ENCODE data around the gene CD9. TPM values are rescaled to one million over a fixed set of nuclear protein-coding genes. Genes with fewer than 3 reads are reported as not detected.
A peak's percentile ranks its signal among the peaks of the same experiment; 100 is the strongest.

CD9 gene
- polyA plus RNA-seq, 3 donors, result 7.6 to 323 (median 7.7) TPM

GRCh38 chr12:6177642-6178358 lies 22.4 kb upstream of the CD9 start:
- Histone ChIP-seq H3K4me3 (replicated peaks in 1 of 3; ENCODE audit: low read depth in 2 of 3, low read length in 3 of 3) (no peak overlapping the region), H3K4me1 (ENCODE audit: control insufficient read depth in 1 of 2, insufficient read depth in 2 of 2, low read length in 2 of 2) (peaks cover 21 to 22% of the 10 kb centered on the region in 2 donors), H3K36me3 (replicated peaks in 1 of 2; ENCODE audit: control insufficient read depth in 1 of 2, insufficient read depth in 2 of 2, low read length in 2 of 2) (no peaks in the 10 kb centered on the region), H3K27me3 (ENCODE audit: control insufficient read depth in 2 of 2, insufficient read depth in 2 of 2, low read length in 2 of 2) (no peaks in the 10 kb centered on the region), H4K20me1 (ENCODE audit: insufficient read depth, low read length) (no peaks in the 10 kb centered on the region), H2AFZ (ENCODE audit: insufficient read depth, low read depth, low read length, poor library complexity, severe bottlenecking) (no peak overlapping the region), H3K9me3 (replicated peaks in 1 of 2; ENCODE audit: control insufficient read depth in 1 of 2, insufficient read depth in 1 of 2, low read length in 2 of 2) (no peaks in the 10 kb centered on the region), H3K9ac (ENCODE audit: insufficient read depth, low read length, poor library complexity, severe bottlenecking) (no peak overlapping the region), H3K4me2 (replicated peaks; ENCODE audit: extremely low read depth, low read length, poor library complexity, severe bottlenecking) (no peak overlapping the region), H3K27ac (ENCODE audit: low read depth in 1 of 2, low read length in 2 of 2) (no peak overlapping the region), H3K79me2 (ENCODE audit: insufficient read depth, low read length) (no peaks in the 10 kb centered on the region)
- 96% methylated on average over 8 of the region's 10 CpGs for WGBS (ENCODE audit: insufficient coverage)
- Mint-ChIP-seq H3K27ac (peak overlapping the region in 3 of 7 donors; percentile 13 to 77 (median 65)), H3K36me3 (peaks cover 5% of the 10 kb centered on the region in 2 donors), H3K4me3 (no peak overlapping the region), H3K27me3 (ENCODE audit: low read depth in 3 of 3) (peaks cover 6 to 8% (median 6%) of the 10 kb centered on the region in 3 donors), H3K4me1 (peaks cover 3% of the 10 kb centered on the region), H3K9me3 (peaks cover 0 to 5% (median 0%) of the 10 kb centered on the region in 7 donors)
- TF ChIP-seq CTCF (IDR thresholded peaks at IDR 0.05), result no peak
- DNase-seq, result peak in 1 of 3 donors; percentile 36
- intact Hi-C loops (cut with micrococcal nuclease), result loop anchor here in 1 of 2 donors (5.0 to 10.0 kb wide), 2 partner anchors 45 to 103 kb away; no protein-coding TSS in a partner anchor

GRCh38 chr12:6178981-6179761 lies 21.0 kb upstream of the CD9 start:
- H3K79me2 ChIP-seq (ENCODE audit: insufficient read depth, low read length), result no peaks in the 10 kb centered on the region
- H3K27ac ChIP-seq (ENCODE audit: low read depth in 1 of 2, low read length in 2 of 2), result no peak overlapping the region
- no peaks in the 10 kb centered on the region for H4K20me1 ChIP-seq (ENCODE audit: insufficient read depth, low read length)
- H3K27ac Mint-ChIP-seq, result peak overlapping the region in 1 of 7 donors; percentile 58
- DNase-seq, result no peak
- H3K4me2 ChIP-seq (replicated peaks; ENCODE audit: extremely low read depth, low read length, poor library complexity, severe bottlenecking), result no peak overlapping the region
- no peaks in the 10 kb centered on the region for H3K27me3 ChIP-seq (ENCODE audit: control insufficient read depth in 2 of 2, insufficient read depth in 2 of 2, low read length in 2 of 2)
- peaks cover 3 to 5% of the 10 kb centered on the region in 2 donors for H3K36me3 Mint-ChIP-seq
- H3K9me3 Mint-ChIP-seq, result peaks cover 0 to 5% (median 0%) of the 10 kb centered on the region in 7 donors
- peaks cover 34 to 36% of the 10 kb centered on the region in 2 donors for H3K4me1 ChIP-seq (ENCODE audit: control insufficient read depth in 1 of 2, insufficient read depth in 2 of 2, low read length in 2 of 2)
- H3K27me3 Mint-ChIP-seq (ENCODE audit: low read depth in 3 of 3), result peaks cover 6 to 8% (median 7%) of the 10 kb centered on the region in 3 donors
- H3K9ac ChIP-seq (ENCODE audit: insufficient read depth, low read length, poor library complexity, severe bottlenecking), result no peak overlapping the region
- H3K36me3 ChIP-seq (replicated peaks in 1 of 2; ENCODE audit: control insufficient read depth in 1 of 2, insufficient read depth in 2 of 2, low read length in 2 of 2), result no peaks in the 10 kb centered on the region
- 84% methylated on average over 7 of the region's 10 CpGs for WGBS (ENCODE audit: insufficient coverage)
- intact Hi-C loops (cut with micrococcal nuclease), result loop anchor here in 1 of 2 donors (5.0 to 10.0 kb wide), 2 partner anchors 47 to 104 kb away; no protein-coding TSS in a partner anchor
- no peak overlapping the region for H2AFZ ChIP-seq (ENCODE audit: insufficient read depth, low read depth, low read length, poor library complexity, severe bottlenecking)
- no peak for TF ChIP-seq CTCF (IDR thresholded peaks at IDR 0.05)
- no peak overlapping the region for H3K4me3 ChIP-seq (replicated peaks in 1 of 3; ENCODE audit: low read depth in 2 of 3, low read length in 3 of 3)
- no peaks in the 10 kb centered on the region for H3K9me3 ChIP-seq (replicated peaks in 1 of 2; ENCODE audit: control insufficient read depth in 1 of 2, insufficient read depth in 1 of 2, low read length in 2 of 2)
- H3K4me3 Mint-ChIP-seq, result peak overlapping the region in 1 of 2 donors; percentile 7
- peaks cover 3% of the 10 kb centered on the region for H3K4me1 Mint-ChIP-seq

Data from CD14-positive monocyte (primary cell).